ENCODE data around the gene MAP2K7. TPM values are rescaled to one million over a fixed set of nuclear protein-coding genes. Genes with fewer than 3 reads are reported as not detected.
A peak's percentile ranks its signal among the peaks of the same experiment; 100 is the strongest.
"Not testable (repeated sequence)": the region's sequence is repeated elsewhere in the genome, so short reads cannot be mapped to it uniquely, and the experiment has no call there.

Gene MAP2K7
- total RNA-seq, 6 experiments from 2014 or later: 21.7 to 25.8 (median 22.8) TPM

- H3K36me3 Mint-ChIP-seq (ENCODE audit: low read depth): no peaks in the 10 kb centered on the region
- no peak overlapping the region for H3K4me3 Mint-ChIP-seq
- peaks cover 4% of the 10 kb centered on the region for H3K27me3 Mint-ChIP-seq (ENCODE audit: insufficient read depth)
- H3K9me3 Mint-ChIP-seq: no peaks in the 10 kb centered on the region
- H3K27ac Mint-ChIP-seq: no peak overlapping the region
- no peak for TF ChIP-seq CTCF (IDR thresholded peaks at IDR 0.05)
- H3K4me1 Mint-ChIP-seq (ENCODE audit: low read depth): 0 out of 2 replicates have a peak, but pooled peaks cover under 1% of the 10 kb centered on the region
- DNase-seq: no peak
Measured at GRCh38 chr19:7858109-7858770, 45.4 kb upstream of the MAP2K7 start.

- not testable (repeated sequence) for H3K36me3 Mint-ChIP-seq (ENCODE audit: low read depth); H3K4me3 Mint-ChIP-seq; DNase-seq; H3K27ac Mint-ChIP-seq; H3K27me3 Mint-ChIP-seq (ENCODE audit: insufficient read depth); H3K4me1 Mint-ChIP-seq (ENCODE audit: low read depth); H3K9me3 Mint-ChIP-seq
Measured at GRCh38 chr19:7859087-7859486, 44.6 kb upstream of the MAP2K7 start.

- Mint-ChIP-seq H3K27ac (no peak overlapping the region), H3K4me1 (ENCODE audit: low read depth) (no peaks in the 10 kb centered on the region), H3K27me3 (ENCODE audit: insufficient read depth) (peaks cover 4% of the 10 kb centered on the region), H3K4me3 (no peak overlapping the region), H3K36me3 (ENCODE audit: low read depth) (no peaks in the 10 kb centered on the region), H3K9me3 (no peaks in the 10 kb centered on the region)
- no peak for TF ChIP-seq CTCF (IDR thresholded peaks at IDR 0.05)
- DNase-seq: no peak
Measured at GRCh38 chr19:7859831-7860713, 43.6 kb upstream of the MAP2K7 start.

GRCh38 chr19:7860714-7861618 lies 42.7 kb upstream of the MAP2K7 start:
- Mint-ChIP-seq H3K27me3 (ENCODE audit: insufficient read depth) (peaks cover 4% of the 10 kb centered on the region), H3K4me3 (no peak overlapping the region)

GRCh38 chr19:7861619-7862412 lies 41.9 kb upstream of the MAP2K7 start:
- H3K36me3 Mint-ChIP-seq (ENCODE audit: low read depth): no peaks in the 10 kb centered on the region
- H3K27me3 Mint-ChIP-seq (ENCODE audit: insufficient read depth): peaks cover 4% of the 10 kb centered on the region
- TF ChIP-seq CTCF (IDR thresholded peaks at IDR 0.05): peak; percentile 64
- no peaks in the 10 kb centered on the region for H3K9me3 Mint-ChIP-seq
- no peak overlapping the region for H3K4me3 Mint-ChIP-seq
- no peaks in the 10 kb centered on the region for H3K4me1 Mint-ChIP-seq (ENCODE audit: low read depth)
- no peak overlapping the region for H3K27ac Mint-ChIP-seq
- DNase-seq: no peak

More at GRCh38 chr19:7860714-7861618, 42.7 kb upstream of the MAP2K7 start:
- DNase-seq: no peak
- Mint-ChIP-seq H3K9me3 (no peaks in the 10 kb centered on the region), H3K36me3 (ENCODE audit: low read depth) (no peaks in the 10 kb centered on the region), H3K4me1 (ENCODE audit: low read depth) (no peaks in the 10 kb centered on the region), H3K27ac (no peak overlapping the region)
- TF ChIP-seq CTCF (IDR thresholded peaks at IDR 0.05): no peak
